H9 (cell line): ENCODE results near the gene GGNBP2. TPM values are rescaled to one million over a fixed set of nuclear protein-coding genes. Genes with fewer than 3 reads are reported as not detected.
A peak's percentile ranks its signal among the peaks of the same experiment; 100 is the strongest.

Experiments
- DNase-seq: peaks from one replicate; pipeline ENCODE4 v3.0.0-alpha.2; 2017
- H2AFZ ChIP-seq: one replicate; pipeline ENCODE4 v1.6.1; 2013; ENCODE audit warnings: mild to moderate bottlenecking, low read length, control low read depth, moderate library complexity
- H2AK5ac ChIP-seq: 2 replicates; pipeline ENCODE4 v1.6.1; 2013; ENCODE audit warnings: low read length, control low read depth, mixed read lengths; ENCODE audit not compliant: insufficient read length
- H2BK120ac ChIP-seq: one replicate; pipeline ENCODE4 v1.6.1; 2013; ENCODE audit warnings: low read depth, mild to moderate bottlenecking, low read length, control low read depth, inconsistent platforms; ENCODE audit not compliant: poor library complexity, severe bottlenecking
- H2BK12ac ChIP-seq: 2 replicates; pipeline ENCODE4 v1.6.1; 2013; ENCODE audit warnings: low read length, control low read depth, mixed read lengths, low read depth; ENCODE audit not compliant: insufficient read length
- H2BK15ac ChIP-seq: 2 replicates; pipeline ENCODE4 v1.6.1; 2013; ENCODE audit warnings: low read depth, low read length, control low read depth
- H2BK20ac ChIP-seq: one replicate; pipeline ENCODE4 v1.6.1; 2013; ENCODE audit warnings: low read depth, mild to moderate bottlenecking, low read length, control low read depth, inconsistent platforms; ENCODE audit not compliant: poor library complexity, severe bottlenecking
- H2BK5ac ChIP-seq: 2 replicates; pipeline ENCODE4 v1.6.1; 2013; ENCODE audit warnings: low read length, control low read depth, mixed read lengths; ENCODE audit not compliant: insufficient read length
- H3K14ac ChIP-seq: 2 replicates; pipeline ENCODE4 v1.6.1; 2013; ENCODE audit warnings: low read length, control low read depth; ENCODE audit not compliant: insufficient read depth
- H3K18ac ChIP-seq: 2 replicates; pipeline ENCODE4 v1.6.1; 2013; ENCODE audit warnings: low read depth, mild to moderate bottlenecking, mixed read lengths, low read length, control low read depth; ENCODE audit not compliant: insufficient read length
- H3K23ac ChIP-seq: 2 replicates; pipeline ENCODE4 v1.6.1; 2013; ENCODE audit warnings: low read length, control low read depth, mixed read lengths, low read depth; ENCODE audit not compliant: insufficient read length
- H3K23me2 ChIP-seq: 2 replicates; pipeline ENCODE4 v1.6.1; 2013; ENCODE audit warnings: low read depth, mild to moderate bottlenecking, mixed read lengths, low read length, control low read depth; ENCODE audit not compliant: insufficient read length, poor library complexity, severe bottlenecking
- H3K27ac ChIP-seq: 2 replicates; pipeline ENCODE4 v1.5.1; 2013; ENCODE audit warnings: low read length, control low read depth, mixed read lengths, low read depth; ENCODE audit not compliant: insufficient read length
- H3K27me3 ChIP-seq: 2 replicates; pipeline ENCODE4 v1.6.1; 2013; ENCODE audit warnings: low read length, control low read depth, inconsistent platforms; ENCODE audit not compliant: insufficient read depth
- H3K4ac ChIP-seq: 2 replicates; pipeline ENCODE4 v1.6.1; 2013; ENCODE audit warnings: low read depth, mild to moderate bottlenecking, control low read depth, inconsistent platforms, low read length, moderate library complexity
- H3K4me1 ChIP-seq: 2 replicates; pipeline ENCODE4 v1.6.1; 2013; ENCODE audit warnings: low read length, control low read depth, inconsistent platforms; ENCODE audit not compliant: insufficient read depth
- H3K4me2 ChIP-seq: 2 replicates; pipeline ENCODE4 v1.6.1; 2013; ENCODE audit warnings: low read length, control low read depth, mixed read lengths; ENCODE audit not compliant: insufficient read length, insufficient read depth
- H3K56ac ChIP-seq: 2 replicates; pipeline ENCODE4 v1.6.1; 2013; ENCODE audit warnings: low read depth, mild to moderate bottlenecking, mixed read lengths, low read length, control low read depth; ENCODE audit not compliant: insufficient read length
- H3K79me1 ChIP-seq: 2 replicates; pipeline ENCODE4 v1.6.1; 2013; ENCODE audit warnings: low read depth, mild to moderate bottlenecking, moderate library complexity, low read length, control low read depth, inconsistent platforms; ENCODE audit not compliant: insufficient read depth, poor library complexity, severe bottlenecking
- H3K79me2 ChIP-seq: 2 replicates; pipeline ENCODE4 v1.6.1; 2013; ENCODE audit warnings: low read length, control low read depth, inconsistent platforms; ENCODE audit not compliant: insufficient read depth
- H3K9ac ChIP-seq: 2 replicates; pipeline ENCODE4 v1.6.1; 2013; ENCODE audit warnings: low read length, control low read depth, mixed read lengths; ENCODE audit not compliant: insufficient read length; ENCODE audit errors: extremely low read depth
- H3K9me3 ChIP-seq: one replicate; pipeline ENCODE4 v1.6.1; 2013; ENCODE audit warnings: low read depth, low read length, inconsistent platforms; ENCODE audit not compliant: control insufficient read depth
- H3T11ph ChIP-seq: one replicate; pipeline ENCODE4 v1.6.1; 2013; ENCODE audit warnings: mild to moderate bottlenecking, low read length, control low read depth, inconsistent platforms
- H4K20me1 ChIP-seq: one replicate; pipeline ENCODE4 v1.6.1; 2013; ENCODE audit not compliant: control insufficient read depth, insufficient read length, insufficient read depth
- H4K5ac ChIP-seq: 2 replicates; pipeline ENCODE4 v1.6.1; 2013; ENCODE audit warnings: low read depth, mild to moderate bottlenecking, mixed read lengths, low read length, control low read depth; ENCODE audit not compliant: insufficient read length
- H4K8ac ChIP-seq: replicated peaks from 2 replicates; pipeline ENCODE4 v1.6.1; 2013; ENCODE audit warnings: low read length, control low read depth, mixed read lengths, low read depth; ENCODE audit not compliant: insufficient read length
- H4K91ac ChIP-seq: 2 replicates; pipeline ENCODE4 v1.6.1; 2013; ENCODE audit warnings: low read depth, mild to moderate bottlenecking, moderate library complexity, mixed read lengths, low read length, control low read depth; ENCODE audit not compliant: insufficient read length
- H3K27ac Mint-ChIP-seq, 3 experiments: 2 replicates in 2 of 3; 3 replicates in 1 of 3; pipeline ENCODE4 v1.8.0; 2020 to 2021; ENCODE audit warnings: mixed read lengths in 3 of 3, mild to moderate bottlenecking in 1 of 3, moderate library complexity in 1 of 3
- H3K27me3 Mint-ChIP-seq: 2 replicates; pipeline ENCODE4 v1.8.0; 2021; ENCODE audit warnings: low read depth, mild to moderate bottlenecking, moderate library complexity, mixed read lengths
- H3K36me3 Mint-ChIP-seq, 3 experiments: 2 replicates in 2 of 3; 3 replicates in 1 of 3; pipeline ENCODE4 v1.8.0; 2020 to 2021; ENCODE audit warnings: low read depth in 3 of 3, mixed read lengths in 3 of 3; ENCODE audit not compliant: insufficient read depth in 1 of 3
- H3K4me1 Mint-ChIP-seq, 2 experiments: 2 replicates each; pipeline ENCODE4 v1.8.0; 2020; ENCODE audit warnings: mixed read lengths in 2 of 2
- H3K4me3 Mint-ChIP-seq, 2 experiments: 2 replicates in 1 of 2; 3 replicates in 1 of 2; pipeline ENCODE4 v1.8.0; 2020 to 2021; ENCODE audit warnings: mild to moderate bottlenecking in 2 of 2, mixed read lengths in 2 of 2, moderate library complexity in 1 of 2
- H3K9me3 Mint-ChIP-seq, 2 experiments: 2 replicates in 1 of 2; 3 replicates in 1 of 2; pipeline ENCODE4 v1.8.0; 2020; ENCODE audit warnings: mild to moderate bottlenecking in 2 of 2, mixed read lengths in 2 of 2, moderate library complexity in 1 of 2
- WGBS: extraction: QIAGEN DNeasy Blood & Tissue Kit; methylation state at CpG from one replicate; pipeline ENCODE4 v1.1.7; 2013; ENCODE audit warnings: missing lambda C conversion rate, low lambda C conversion rate, mixed read lengths; ENCODE audit not compliant: insufficient read length; ENCODE audit errors: extremely low coverage; 5-methylcytosine and 5-hydroxymethylcytosine counted together
- total RNA-seq: library from RNA; stranded (reverse); gene quantifications from 2 replicates; pipeline ENCODE4 v1.2.1, GENCODE V29; 2021
- TF ChIP-seq, protein P1 (sequence below): fragments of 200-600 bp; sonication (generic); conservative IDR thresholded peaks from 3 replicates; pipeline ENCODE4 v1.8.0; 2021; ENCODE audit warnings: antibody characterized with exemption, mild to moderate bottlenecking

The GGNBP2 gene
- total RNA-seq, 1 experiment from 2014 or later: 52.8 TPM

DNA sequence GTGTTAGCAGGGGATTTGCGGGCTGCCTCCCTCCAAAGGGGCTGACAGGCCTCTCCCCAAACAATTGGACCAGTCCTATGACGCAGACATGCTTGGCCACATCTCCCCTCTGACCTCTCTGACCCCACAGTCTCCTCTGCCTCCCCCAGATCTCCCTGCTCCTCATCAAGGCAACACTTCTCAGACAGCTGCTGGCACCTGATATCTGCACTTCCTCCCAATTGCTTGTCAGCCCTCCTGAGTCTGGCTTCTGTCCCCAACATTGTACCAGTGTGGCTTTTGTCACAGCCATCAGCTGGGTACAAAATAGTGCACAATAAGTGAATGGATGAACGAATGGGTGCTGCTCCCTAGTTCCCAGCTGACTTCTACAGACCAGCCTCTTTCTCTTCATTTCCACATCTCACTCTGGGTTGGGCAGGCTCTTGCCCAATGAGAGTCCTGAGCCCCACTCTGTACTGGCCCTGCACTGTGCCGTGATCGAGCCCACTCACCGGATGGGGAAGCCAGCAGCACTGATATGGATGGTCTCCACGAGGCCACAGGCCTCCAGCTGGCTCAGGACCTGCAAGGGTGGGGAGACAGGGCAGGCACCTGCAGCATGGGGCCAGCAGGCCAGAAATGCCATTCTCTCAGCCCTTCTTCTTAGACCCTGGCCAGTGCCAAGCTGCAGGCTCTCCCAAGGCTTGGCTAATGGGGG lies 41.1 kb upstream of the GGNBP2 start:
- H2BK15ac ChIP-seq: no peak overlapping the region
- peaks cover 41 to 86% (median 85%) of the 10 kb centered on the region in 3 experiments; a peak in 6 of 7 replicates for H3K36me3 Mint-ChIP-seq
- H3K27ac Mint-ChIP-seq: peak overlapping the region in 2 of 3 experiments; percentile 3 to 72; a peak in 2 of 7 replicates
- no peak overlapping the region for H3K4ac ChIP-seq
- H4K20me1 ChIP-seq: peaks cover 2% of the 10 kb centered on the region
- H3K79me1 ChIP-seq: no peaks in the 10 kb centered on the region
- H2BK20ac ChIP-seq: no peak overlapping the region
- no peaks in the 10 kb centered on the region for H3K9me3 ChIP-seq
- no peaks in the 10 kb centered on the region for H3K9me3 Mint-ChIP-seq
- H2BK12ac ChIP-seq: no peak overlapping the region
- H3K4me3 Mint-ChIP-seq: no peak overlapping the region
- H3K27me3 ChIP-seq: no peaks in the 10 kb centered on the region
- H3K23ac ChIP-seq: no peak overlapping the region
- no peak overlapping the region for H4K91ac ChIP-seq
- no peak overlapping the region for H4K8ac ChIP-seq
- H3T11ph ChIP-seq: no peak overlapping the region
- H3K79me2 ChIP-seq: no peaks in the 10 kb centered on the region
- DNase-seq: no peak
- no peaks in the 10 kb centered on the region for H3K4me1 Mint-ChIP-seq
- TF ChIP-seq, protein P1, sequence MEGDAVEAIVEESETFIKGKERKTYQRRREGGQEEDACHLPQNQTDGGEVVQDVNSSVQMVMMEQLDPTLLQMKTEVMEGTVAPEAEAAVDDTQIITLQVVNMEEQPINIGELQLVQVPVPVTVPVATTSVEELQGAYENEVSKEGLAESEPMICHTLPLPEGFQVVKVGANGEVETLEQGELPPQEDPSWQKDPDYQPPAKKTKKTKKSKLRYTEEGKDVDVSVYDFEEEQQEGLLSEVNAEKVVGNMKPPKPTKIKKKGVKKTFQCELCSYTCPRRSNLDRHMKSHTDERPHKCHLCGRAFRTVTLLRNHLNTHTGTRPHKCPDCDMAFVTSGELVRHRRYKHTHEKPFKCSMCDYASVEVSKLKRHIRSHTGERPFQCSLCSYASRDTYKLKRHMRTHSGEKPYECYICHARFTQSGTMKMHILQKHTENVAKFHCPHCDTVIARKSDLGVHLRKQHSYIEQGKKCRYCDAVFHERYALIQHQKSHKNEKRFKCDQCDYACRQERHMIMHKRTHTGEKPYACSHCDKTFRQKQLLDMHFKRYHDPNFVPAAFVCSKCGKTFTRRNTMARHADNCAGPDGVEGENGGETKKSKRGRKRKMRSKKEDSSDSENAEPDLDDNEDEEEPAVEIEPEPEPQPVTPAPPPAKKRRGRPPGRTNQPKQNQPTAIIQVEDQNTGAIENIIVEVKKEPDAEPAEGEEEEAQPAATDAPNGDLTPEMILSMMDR: no peak
- H3K56ac ChIP-seq: no peak overlapping the region
- H3K23me2 ChIP-seq: no peaks in the 10 kb centered on the region
- H3K27me3 Mint-ChIP-seq: no peaks in the 10 kb centered on the region; the same call in 1 of the 2 replicates
- no peak overlapping the region for H3K9ac ChIP-seq
- no peaks in the 10 kb centered on the region for H3K4me1 ChIP-seq
- WGBS: no CpG with 5 or more reads among the region's 7 CpGs
- no peak overlapping the region for H2BK120ac ChIP-seq
- H3K27ac ChIP-seq: no peak overlapping the region
- no peak overlapping the region for H3K18ac ChIP-seq
- no peak overlapping the region for H4K5ac ChIP-seq
- H2AK5ac ChIP-seq: no peak overlapping the region
- H2BK5ac ChIP-seq: no peak overlapping the region
- H3K14ac ChIP-seq: no peak overlapping the region
- no peak overlapping the region for H3K4me2 ChIP-seq
- H2AFZ ChIP-seq: no peak overlapping the region
